BLaER1 (cell line): ENCODE results near the gene MAPK9.

Source experiments
- H3K27ac ChIP-seq: shearing (Covaris generic); formaldehyde crosslinking; 2 replicates; pipeline ENCODE4 v1.8.1; 2022
- H3K27me3 ChIP-seq: shearing (Covaris generic); formaldehyde crosslinking; 2 replicates; pipeline ENCODE4 v1.8.1; 2022
- H3K36me3 ChIP-seq: shearing (Covaris generic); formaldehyde crosslinking; 2 replicates; pipeline ENCODE4 v1.8.1; 2022
- H3K4me1 ChIP-seq: shearing (Covaris generic); formaldehyde crosslinking; 2 replicates; pipeline ENCODE4 v1.8.1; 2022
- H3K4me2 ChIP-seq: shearing (Covaris generic); formaldehyde crosslinking; 2 replicates; pipeline ENCODE4 v1.8.1; 2022
- H3K4me3 ChIP-seq: shearing (Covaris generic); formaldehyde crosslinking; 2 replicates; pipeline ENCODE4 v1.8.1; 2022
- H3K9ac ChIP-seq: shearing (Covaris generic); formaldehyde crosslinking; 2 replicates; pipeline ENCODE4 v1.8.1; 2022
- H3K9me3 ChIP-seq: shearing (Covaris generic); formaldehyde crosslinking; 2 replicates; pipeline ENCODE4 v1.8.1; 2022
- H4K20me1 ChIP-seq: shearing (Covaris generic); formaldehyde crosslinking; 2 replicates; pipeline ENCODE4 v1.8.1; 2022
- Cebpa-rat ChIP-seq: shearing (Covaris generic); IDR thresholded peaks from 2 replicates; pipeline ENCODE4 v1.8.1; 2022

The MAPK9 gene

GRCh38 chr5:180296771-180297170 lies 4.9 kb upstream of the MAPK9 start:
- Histone ChIP-seq H3K4me2 (no peak overlapping the region), H3K36me3 (0 out of 2 replicates have a peak, but pooled peaks cover 8% of the 10 kb centered on the region), H3K9ac (no peak overlapping the region), H3K27me3 (no peaks in the 10 kb centered on the region), H3K9me3 (no peaks in the 10 kb centered on the region), H3K27ac (no peak overlapping the region), H4K20me1 (peaks cover 9% of the 10 kb centered on the region; the same call in 1 of the 2 replicates), H3K4me3 (no peak overlapping the region), H3K4me1 (peaks cover 34% of the 10 kb centered on the region)
- TF ChIP-seq Cebpa-rat, result no peak

GRCh38 chr5:180294913-180295555 lies 3.2 kb upstream of the MAPK9 start:
- Histone ChIP-seq H3K4me1 (peaks cover 45% of the 10 kb centered on the region), H3K4me2 (no peak overlapping the region), H3K9me3 (no peaks in the 10 kb centered on the region), H3K4me3 (no peak overlapping the region), H4K20me1 (peaks cover 20% of the 10 kb centered on the region), H3K9ac (no peak overlapping the region), H3K27me3 (no peaks in the 10 kb centered on the region), H3K27ac (0 out of 2 replicates have a peak overlapping the region, but pooled peaks have one; percentile 35), H3K36me3 (0 out of 2 replicates have a peak, but pooled peaks cover 8% of the 10 kb centered on the region)
- TF ChIP-seq Cebpa-rat, result no peak

- H3K9ac ChIP-seq, result no peak overlapping the region
- TF ChIP-seq Cebpa-rat, result no peak
- H3K4me2 ChIP-seq, result no peak overlapping the region
Observed at GRCh38 chr5:180294411-180294810, 2.5 kb upstream of the MAPK9 start.

GRCh38 chr5:180291234-180291940 lies 496 bp downstream of the MAPK9 start:
- peak overlapping the region; percentile 96 for H3K4me3 ChIP-seq
- H3K4me1 ChIP-seq, result peaks cover 49% of the 10 kb centered on the region
- no peaks in the 10 kb centered on the region for H3K27me3 ChIP-seq
- H4K20me1 ChIP-seq, result peaks cover 56% of the 10 kb centered on the region
- H3K9me3 ChIP-seq, result 0 out of 2 replicates have a peak, but pooled peaks cover 4% of the 10 kb centered on the region
- peak overlapping the region; percentile 90 for H3K27ac ChIP-seq
- H3K9ac ChIP-seq, result peak overlapping the region; percentile 86
- TF ChIP-seq Cebpa-rat, result no peak
- peak overlapping the region; percentile 94 for H3K4me2 ChIP-seq
- peaks cover 24% of the 10 kb centered on the region for H3K36me3 ChIP-seq

More at GRCh38 chr5:180294411-180294810, 2.5 kb upstream of the MAPK9 start:
- 0 out of 2 replicates have a peak overlapping the region, but pooled peaks have one; percentile 35 for H3K27ac ChIP-seq
- H3K36me3 ChIP-seq, result 0 out of 2 replicates have a peak, but pooled peaks cover 8% of the 10 kb centered on the region
- peaks cover 51% of the 10 kb centered on the region for H3K4me1 ChIP-seq
- no peaks in the 10 kb centered on the region for H3K27me3 ChIP-seq
- no peak overlapping the region for H3K4me3 ChIP-seq
- no peaks in the 10 kb centered on the region for H3K9me3 ChIP-seq
- H4K20me1 ChIP-seq, result peaks cover 26% of the 10 kb centered on the region

GRCh38 chr5:180290568-180291233 lies 1.2 kb downstream of the MAPK9 start:
- H3K9me3 ChIP-seq, result 0 out of 2 replicates have a peak, but pooled peaks cover 5% of the 10 kb centered on the region
- peak overlapping the region; percentile 94 for H3K4me2 ChIP-seq
- H3K4me1 ChIP-seq, result peaks cover 42% of the 10 kb centered on the region
- peaks cover 57% of the 10 kb centered on the region for H4K20me1 ChIP-seq
- peak overlapping the region; percentile 53 for H3K9ac ChIP-seq
- no peak overlapping the region for H3K27ac ChIP-seq
- peak overlapping the region; percentile 96 for H3K4me3 ChIP-seq
- H3K27me3 ChIP-seq, result no peaks in the 10 kb centered on the region
- no peak for TF ChIP-seq Cebpa-rat
- H3K36me3 ChIP-seq, result peaks cover 28% of the 10 kb centered on the region

GRCh38 chr5:180289966-180290365 lies 1.9 kb downstream of the MAPK9 start:
- peak overlapping the region; percentile 53; the same call in 1 of the 2 replicates for H3K9ac ChIP-seq
- H3K36me3 ChIP-seq, result peaks cover 30% of the 10 kb centered on the region
- peaks cover 38% of the 10 kb centered on the region for H3K4me1 ChIP-seq
- H3K4me2 ChIP-seq, result peak overlapping the region; percentile 94
- H3K4me3 ChIP-seq, result no peak overlapping the region
- H3K9me3 ChIP-seq, result 0 out of 2 replicates have a peak, but pooled peaks cover 5% of the 10 kb centered on the region
- TF ChIP-seq Cebpa-rat, result no peak
- peaks cover 62% of the 10 kb centered on the region for H4K20me1 ChIP-seq
- no peak overlapping the region for H3K27ac ChIP-seq
- no peaks in the 10 kb centered on the region for H3K27me3 ChIP-seq

- no peak for TF ChIP-seq Cebpa-rat
- no peak overlapping the region for H3K4me3 ChIP-seq
- H3K9ac ChIP-seq, result no peak overlapping the region
Observed at GRCh38 chr5:180289433-180289832, 2.5 kb downstream of the MAPK9 start.

GRCh38 chr5:180287868-180288267 lies 4.0 kb downstream of the MAPK9 start:
- peaks cover 49% of the 10 kb centered on the region for H3K36me3 ChIP-seq
- H3K27ac ChIP-seq, result no peak overlapping the region
- no peak overlapping the region for H3K9ac ChIP-seq
- no peak overlapping the region for H3K4me3 ChIP-seq
- peaks cover 22% of the 10 kb centered on the region for H3K4me1 ChIP-seq
- no peaks in the 10 kb centered on the region for H3K27me3 ChIP-seq
- no peak for TF ChIP-seq Cebpa-rat
- H3K9me3 ChIP-seq, result 0 out of 2 replicates have a peak, but pooled peaks cover 5% of the 10 kb centered on the region
- H4K20me1 ChIP-seq, result peaks cover 74% of the 10 kb centered on the region
- no peak overlapping the region for H3K4me2 ChIP-seq

More at GRCh38 chr5:180289433-180289832, 2.5 kb downstream of the MAPK9 start:
- Histone ChIP-seq H3K27me3 (no peaks in the 10 kb centered on the region), H3K27ac (no peak overlapping the region), H3K36me3 (peaks cover 33% of the 10 kb centered on the region), H3K9me3 (0 out of 2 replicates have a peak, but pooled peaks cover 5% of the 10 kb centered on the region), H3K4me1 (peaks cover 33% of the 10 kb centered on the region), H4K20me1 (peaks cover 67% of the 10 kb centered on the region), H3K4me2 (peak overlapping the region; percentile 94)

GRCh38 chr5:180287404-180287803 lies 4.5 kb downstream of the MAPK9 start:
- Histone ChIP-seq H3K27ac (no peak overlapping the region), H3K4me3 (no peak overlapping the region), H3K4me1 (peaks cover 22% of the 10 kb centered on the region), H3K36me3 (peaks cover 54% of the 10 kb centered on the region), H3K9ac (no peak overlapping the region), H4K20me1 (peaks cover 79% of the 10 kb centered on the region), H3K9me3 (0 out of 2 replicates have a peak, but pooled peaks cover 5% of the 10 kb centered on the region), H3K27me3 (no peaks in the 10 kb centered on the region), H3K4me2 (no peak overlapping the region)
- no peak for TF ChIP-seq Cebpa-rat
